AG09319 (cell line): ENCODE results near the gene COX6B1.

Source experiments
- DNase-seq: peaks from one replicate; pipeline ENCODE4 v3.0.0-alpha.2; 2010; ENCODE audit warnings: low read depth; ENCODE audit errors: extremely low read depth
- CTCF ChIP-seq: IDR thresholded peaks from 2 replicates; pipeline ENCODE4 v1.5.1; 2011; ENCODE audit warnings: low read depth, mild to moderate bottlenecking, inconsistent platforms, low read length, moderate library complexity

Gene COX6B1

DNA sequence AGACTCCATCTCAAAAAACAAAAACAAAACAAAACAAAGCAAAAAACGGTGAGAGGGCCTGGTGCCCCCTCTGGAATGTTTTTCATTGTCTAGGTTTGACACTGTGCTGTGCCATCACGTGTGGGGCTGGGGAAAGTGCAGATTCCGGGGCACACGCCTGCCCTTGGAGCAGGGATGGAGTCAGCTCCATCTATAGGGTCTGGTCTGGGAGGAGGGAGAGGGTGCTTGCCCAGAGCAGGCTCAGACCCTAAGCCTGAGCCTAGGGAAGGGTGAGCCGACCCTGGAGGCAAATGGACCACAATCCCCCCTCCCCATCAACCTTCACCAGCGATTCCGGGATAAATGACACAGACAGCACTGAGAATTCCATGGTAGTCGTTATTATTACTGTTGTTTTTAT lies 45.3 kb downstream of the COX6B1 start:
- TF ChIP-seq CTCF: no peak
- no peak for DNase-seq

- peak; percentile 49 for DNase-seq
- peak; percentile 99 for TF ChIP-seq CTCF
Measured at GRCh38 chr19:35693835-35694599, 45.9 kb downstream of the COX6B1 start.

GRCh38 chr19:35695895-35696422 lies 47.8 kb downstream of the COX6B1 start:
- DNase-seq: no peak
- no peak for TF ChIP-seq CTCF

GRCh38 chr19:35696835-35697234 lies 48.7 kb downstream of the COX6B1 start:
- DNase-seq: no peak
- TF ChIP-seq CTCF: no peak

- TF ChIP-seq CTCF: no peak
Measured at GRCh38 chr19:35702223-35703012, 54.3 kb downstream of the COX6B1 start.

DNA sequence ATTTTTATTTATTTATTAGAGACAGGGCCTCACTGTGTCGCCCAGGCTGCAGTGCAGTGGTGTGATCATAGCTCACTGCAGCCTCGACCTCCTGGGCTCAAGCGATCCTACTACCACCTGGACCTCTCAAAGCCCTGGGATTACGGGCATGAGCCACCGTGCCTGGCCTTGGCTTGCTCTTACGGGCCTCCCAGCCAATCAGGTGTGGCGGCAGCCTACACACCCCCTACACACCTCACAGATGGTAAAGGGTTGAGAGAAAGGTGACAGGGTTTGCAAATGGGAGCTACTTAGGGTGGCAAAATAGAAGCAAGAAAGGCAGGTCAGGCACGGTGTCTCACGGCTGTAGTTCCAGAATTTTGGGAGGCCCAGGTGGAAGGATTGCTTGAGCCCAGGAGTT lies 55.2 kb downstream of the COX6B1 start:
- no peak for TF ChIP-seq CTCF
- no peak for DNase-seq

More at GRCh38 chr19:35702223-35703012, 54.3 kb downstream of the COX6B1 start:
- peak; percentile 92 for DNase-seq

GRCh38 chr19:35704218-35704617 lies 56.1 kb downstream of the COX6B1 start, which contains the start of gene ZBTB32:
Gene ZBTB32, plus strand, starts transcription at chr19:35704558. Its CDS starts 10,069 bp downstream, at chr19:35714627.
- no peak for DNase-seq

More at GRCh38 chr19:35704218-35704617, 56.1 kb downstream of the COX6B1 start, which contains the start of gene ZBTB32:
- TF ChIP-seq CTCF: no peak
